Activated CD4-positive, alpha-beta T cell treated with anti-CD3 and anti-CD28 coated beads for 36 hours (primary cell): ENCODE measurements around the gene PRDM12. TPM values are rescaled to one million over a fixed set of nuclear protein-coding genes. Genes with fewer than 3 reads are reported as not detected.

Experiments
- ATAC-seq: fragments of 200-7000 bp; cut with Tn5 transposase; one replicate; pipeline ENCODE4 v1.10.0; 2021; ENCODE audit warnings: mild to moderate bottlenecking, moderate library complexity
- CTCF ChIA-PET: fragments of 350-600 bp; sonication (Branson Sonifier 250); formaldehyde crosslinking; loops from one replicate; lab custom pipeline; 2021; ENCODE audit warnings: antibody characterized with exemption; lab: Charles Lee
- POLR2A ChIA-PET: fragments of 350-600 bp; sonication (Branson Sonifier 250); formaldehyde crosslinking; loops from one replicate; lab custom pipeline; 2021; ENCODE audit warnings: antibody characterized with exemption, inconsistent platforms; lab: Charles Lee
- DNase-seq: peaks from one replicate; pipeline ENCODE4 v3.0.0-alpha.2; 2020
- H3K27ac Mint-ChIP-seq: one replicate; pipeline ENCODE4 v1.8.0; 2021; ENCODE audit warnings: mixed read lengths
- H3K27me3 Mint-ChIP-seq: one replicate; pipeline ENCODE4 v1.8.0; 2021; ENCODE audit warnings: mixed read lengths
- H3K36me3 Mint-ChIP-seq: one replicate; pipeline ENCODE4 v1.8.0; 2021; ENCODE audit warnings: low read depth, mixed read lengths
- H3K4me1 Mint-ChIP-seq: one replicate; pipeline ENCODE4 v1.8.0; 2021; ENCODE audit warnings: mixed read lengths
- H3K4me3 Mint-ChIP-seq: one replicate; pipeline ENCODE4 v1.8.0; 2021; ENCODE audit warnings: mild to moderate bottlenecking, moderate library complexity, mixed read lengths
- H3K9me3 Mint-ChIP-seq: one replicate; pipeline ENCODE4 v1.8.0; 2021; ENCODE audit warnings: low read depth, mixed read lengths
- intact Hi-C, 2 experiments: fragments of 100-400 bp; cut with DNase I in 1 of 2; cut with micrococcal nuclease in 1 of 2; formaldehyde crosslinking; loops; one replicate each; pipeline versions ENCODE4 v1.14.2 to v1.15.1; 2022 to 2024; cut with DNase I, micrococcal nuclease
- total RNA-seq, 2 experiments: library from RNA; stranded (reverse); gene quantifications; one replicate each; pipeline ENCODE4 v1.2.3, GENCODE V29; 2021

Gene PRDM12
- total RNA-seq, 2 experiments from 2014 or later, result 0.09 TPM; not detected in 1

GRCh38 chr9:130694205-130694604, 29.8 kb downstream of the PRDM12 start:
- Mint-ChIP-seq H3K9me3 (no peaks in the 10 kb centered on the region), H3K27ac (peak overlapping the region; percentile 98), H3K27me3 (no peaks in the 10 kb centered on the region), H3K4me3 (peak overlapping the region; percentile 97), H3K36me3 (peaks cover 46% of the 10 kb centered on the region), H3K4me1 (peaks cover 49% of the 10 kb centered on the region)
- POLR2A ChIA-PET, result interaction anchor here (0.6 to 1.5 kb wide), 2 partner anchors 9 to 11 kb away, joined by 3 to 9 read pairs; no protein-coding TSS in a partner anchor
- DNase-seq, result peak; percentile 27
- intact Hi-C loops, result loop anchor here (5.0 kb wide), 2 partner anchors 353 to 678 kb away; no protein-coding TSS in a partner anchor
- CTCF ChIA-PET, result interaction anchor here (0.6 to 3.3 kb wide), 8 partner anchors 10 to 234 kb away, joined by 3 to 35 read pairs (median 3); no protein-coding TSS in a partner anchor
- peak; percentile 17 for ATAC-seq

GRCh38 chr9:130696139-130696650, 31.8 kb downstream of the PRDM12 start:
- POLR2A ChIA-PET, result interaction anchor here (0.5 to 1.2 kb wide), 2 partner anchors 10 to 101 kb away, joined by 4 to 6 read pairs; no protein-coding TSS in a partner anchor
- no peaks in the 10 kb centered on the region for H3K9me3 Mint-ChIP-seq
- H3K4me3 Mint-ChIP-seq, result no peak overlapping the region
- peaks cover 58% of the 10 kb centered on the region for H3K36me3 Mint-ChIP-seq
- H3K27ac Mint-ChIP-seq, result no peak overlapping the region
- H3K4me1 Mint-ChIP-seq, result peaks cover 45% of the 10 kb centered on the region
- CTCF ChIA-PET, result interaction anchor here (0.6 to 0.7 kb wide), 2 partner anchors 10 to 444 kb away, joined by 3 to 4 read pairs; no protein-coding TSS in a partner anchor
- intact Hi-C loops, result no loop called here
- H3K27me3 Mint-ChIP-seq, result no peaks in the 10 kb centered on the region
- DNase-seq (no peak), ATAC-seq (no peak)

GRCh38 chr9:130696996-130697395, 32.6 kb downstream of the PRDM12 start:
- intact Hi-C loops, result no loop called here
- no peaks in the 10 kb centered on the region for H3K27me3 Mint-ChIP-seq
- H3K36me3 Mint-ChIP-seq, result peaks cover 66% of the 10 kb centered on the region
- DNase-seq (no peak), ATAC-seq (no peak)
- POLR2A ChIA-PET, result interaction anchor here (1.2 kb wide), 1 partner anchor 9 kb away, joined by 6 read pairs; no protein-coding TSS in a partner anchor
- peak overlapping the region; percentile 27 for H3K27ac Mint-ChIP-seq
- CTCF ChIA-PET, result no interaction called here
- no peak overlapping the region for H3K4me3 Mint-ChIP-seq
- H3K9me3 Mint-ChIP-seq, result no peaks in the 10 kb centered on the region
- H3K4me1 Mint-ChIP-seq, result peaks cover 45% of the 10 kb centered on the region

GRCh38 chr9:130698514-130698913, 34.1 kb downstream of the PRDM12 start:
- ChIA-PET CTCF (interaction anchor here (0.8 to 1.5 kb wide), 3 partner anchors 9 to 165 kb away, joined by 4 to 5 read pairs (median 4); no protein-coding TSS in a partner anchor), POLR2A (interaction anchor here (0.5 to 1.0 kb wide), 2 partner anchors 9 to 19 kb away, joined by 3 to 4 read pairs; no protein-coding TSS in a partner anchor)
- Mint-ChIP-seq H3K4me1 (peaks cover 40% of the 10 kb centered on the region), H3K36me3 (peaks cover 80% of the 10 kb centered on the region), H3K27ac (no peak overlapping the region), H3K4me3 (no peak overlapping the region), H3K9me3 (no peaks in the 10 kb centered on the region), H3K27me3 (no peaks in the 10 kb centered on the region)
- intact Hi-C loops, result no loop called here
- ATAC-seq, result no peak
- no peak for DNase-seq

- DNase-seq, result no peak
- H3K27me3 Mint-ChIP-seq, result no peaks in the 10 kb centered on the region
- ATAC-seq, result no peak
- peaks cover 40% of the 10 kb centered on the region for H3K4me1 Mint-ChIP-seq
- H3K4me3 Mint-ChIP-seq, result no peak overlapping the region
- POLR2A ChIA-PET, result interaction anchor here (0.5 to 0.6 kb wide), 2 partner anchors 13 to 18 kb away, joined by 4 to 7 read pairs; no protein-coding TSS in a partner anchor
- H3K36me3 Mint-ChIP-seq, result peaks cover 82% of the 10 kb centered on the region
- intact Hi-C loops, result no loop called here
- CTCF ChIA-PET, result interaction anchor here (0.6 to 1.5 kb wide), 8 partner anchors 8 to 164 kb away, joined by 3 to 5 read pairs (median 4); no protein-coding TSS in a partner anchor
- H3K27ac Mint-ChIP-seq, result peak overlapping the region; percentile 17
- H3K9me3 Mint-ChIP-seq, result no peaks in the 10 kb centered on the region
These were observed 34.7 kb downstream of the PRDM12 start for GRCh38 chr9:130699047-130699446.

GRCh38 chr9:130701059-130702022, 36.9 kb downstream of the PRDM12 start:
- no peaks in the 10 kb centered on the region for H3K9me3 Mint-ChIP-seq
- peaks cover 22% of the 10 kb centered on the region for H3K4me1 Mint-ChIP-seq
- POLR2A ChIA-PET, result interaction anchor here (0.8 to 2.6 kb wide), 3 partner anchors 8 to 43 kb away, joined by 3 to 9 read pairs (median 3); partner anchors contain the start of gene EXOSC2
- CTCF ChIA-PET, result interaction anchor here (0.6 to 3.0 kb wide), 39 partner anchors 8 to 1982 kb away, joined by 3 to 17 read pairs (median 4); partner anchors contain the start of gene EXOSC2
- DNase-seq (peak; percentile 87), ATAC-seq (peak; percentile 93)
- no peak overlapping the region for H3K4me3 Mint-ChIP-seq
- peaks cover 73% of the 10 kb centered on the region for H3K36me3 Mint-ChIP-seq
- intact Hi-C loops, result no loop called here
- no peak overlapping the region for H3K27ac Mint-ChIP-seq
- no peaks in the 10 kb centered on the region for H3K27me3 Mint-ChIP-seq

GRCh38 chr9:130703501-130703900, 39.1 kb downstream of the PRDM12 start:
- no peak overlapping the region for H3K4me3 Mint-ChIP-seq
- peaks cover 9% of the 10 kb centered on the region for H3K4me1 Mint-ChIP-seq
- DNase-seq (no peak), ATAC-seq (no peak)
- H3K36me3 Mint-ChIP-seq, result peaks cover 53% of the 10 kb centered on the region
- intact Hi-C loops, result no loop called here
- no peaks in the 10 kb centered on the region for H3K27me3 Mint-ChIP-seq
- CTCF ChIA-PET, result interaction anchor here (1.4 to 7.7 kb wide), 3 partner anchors 10 to 161 kb away, joined by 4 to 60 read pairs (median 15); partner anchors contain the start of gene EXOSC2
- H3K27ac Mint-ChIP-seq, result no peak overlapping the region
- POLR2A ChIA-PET, result interaction anchor here (0.9 to 2.6 kb wide), 2 partner anchors 10 kb away, joined by 3 to 9 read pairs; partner anchors contain the start of gene EXOSC2
- no peaks in the 10 kb centered on the region for H3K9me3 Mint-ChIP-seq

- H3K4me3 Mint-ChIP-seq, result no peak overlapping the region
- ChIA-PET CTCF (interaction anchor here (0.5 to 7.7 kb wide), 14 partner anchors 8 to 1558 kb away, joined by 3 to 60 read pairs (median 4); partner anchors contain the start of gene EXOSC2), POLR2A (interaction anchor here (0.6 to 0.9 kb wide), 3 partner anchors 9 to 170 kb away, joined by 3 to 5 read pairs (median 3); no protein-coding TSS in a partner anchor)
- peaks cover 5% of the 10 kb centered on the region for H3K4me1 Mint-ChIP-seq
- no peaks in the 10 kb centered on the region for H3K9me3 Mint-ChIP-seq
- peak; percentile 82 for DNase-seq
- intact Hi-C loops, result loop anchor here (1.0 kb wide), 3 partner anchors 156 to 339 kb away; no protein-coding TSS in a partner anchor
- H3K27me3 Mint-ChIP-seq, result no peaks in the 10 kb centered on the region
- no peak overlapping the region for H3K27ac Mint-ChIP-seq
- peak; percentile 33 for ATAC-seq
- peaks cover 24% of the 10 kb centered on the region for H3K36me3 Mint-ChIP-seq
These were observed 43.0 kb downstream of the PRDM12 start for GRCh38 chr9:130707225-130707976.

- CTCF ChIA-PET, result interaction anchor here (1.2 to 7.7 kb wide), 4 partner anchors 10 to 154 kb away, joined by 3 to 60 read pairs (median 10); no protein-coding TSS in a partner anchor
- Mint-ChIP-seq H3K36me3 (no peaks in the 10 kb centered on the region), H3K27ac (no peak overlapping the region), H3K4me3 (no peak overlapping the region), H3K27me3 (no peaks in the 10 kb centered on the region), H3K9me3 (no peaks in the 10 kb centered on the region), H3K4me1 (peaks cover 27% of the 10 kb centered on the region)
- intact Hi-C loops, result loop anchor here (5.0 to 10.0 kb wide), 2 partner anchors 56 to 564 kb away; partner anchors contain the start of gene FAM78A (in 1 of the 2)
- ATAC-seq, result no peak
- POLR2A ChIA-PET, result interaction anchor here (0.7 kb wide), 1 partner anchor 133 kb away, joined by 3 read pairs; no protein-coding TSS in a partner anchor
- DNase-seq, result no peak
These were observed 46.5 kb downstream of the PRDM12 start for GRCh38 chr9:130710822-130711352.
